ENCODE measurements around the gene MBTPS1. TPM values are rescaled to one million over a fixed set of nuclear protein-coding genes. Genes with fewer than 3 reads are reported as not detected.

MBTPS1 gene
- total and polyA plus RNA-seq, 2 donors from 2014 or later: 45.5 to 91.7 TPM

GRCh38 chr16:84086341-84086740 lies 30.4 kb downstream of the MBTPS1 start:
- intact Hi-C loops (cut with DNase I): no loop called here
- Histone ChIP-seq H3K4me1 (ENCODE audit: control insufficient read depth in 2 of 3, insufficient read depth in 2 of 3, low read depth in 1 of 3, low read length in 3 of 3) (no peaks in the 10 kb centered on the region), H3K9ac (ENCODE audit: low read length in 3 of 3) (no peak overlapping the region), H3K4me3 (ENCODE audit: low read length in 3 of 3) (no peak overlapping the region), H3K36me3 (ENCODE audit: control insufficient read depth in 2 of 3, insufficient read depth in 3 of 3, low read length in 3 of 3) (peaks cover 2 to 58% (median 54%) of the 10 kb centered on the region in 3 donors), H3K9me3 (ENCODE audit: control insufficient read depth in 2 of 3, insufficient read depth in 1 of 3, low read length in 3 of 3) (no peaks in the 10 kb centered on the region), H3K27ac (ENCODE audit: low read depth in 2 of 2, low read length in 2 of 2) (no peak overlapping the region), H3K27me3 (ENCODE audit: control insufficient read depth, insufficient read depth, low read length) (no peaks in the 10 kb centered on the region)
- DNase-seq (no peak), FAIRE-seq (no peak)
- TF ChIP-seq CTCF (IDR thresholded peaks at IDR 0.05; ENCODE audit: borderline replicate concordance, extremely low read depth, insufficient read depth): no peak

DNA sequence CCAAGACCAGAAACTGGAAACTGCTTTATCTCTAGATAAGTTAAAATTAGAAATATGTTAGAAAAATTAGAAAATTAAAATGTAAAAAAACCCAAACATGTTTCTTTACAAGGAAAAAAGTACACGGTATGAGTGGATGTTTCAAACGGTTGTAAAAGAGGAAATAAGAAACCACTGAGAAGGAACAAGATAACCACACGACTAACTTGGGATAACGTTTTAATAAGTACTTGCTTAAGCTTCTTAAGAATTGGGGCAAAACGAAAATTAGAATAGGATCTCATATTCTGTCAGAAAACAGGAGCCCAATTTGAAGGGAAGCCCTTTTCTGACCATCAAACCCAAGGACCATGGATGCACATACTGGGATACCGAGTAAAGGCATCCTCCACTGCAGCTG lies 31.0 kb downstream of the MBTPS1 start:
- intact Hi-C loops (cut with DNase I): no loop called here
- DNase-seq (no peak), FAIRE-seq (no peak)
- no peak for TF ChIP-seq CTCF (IDR thresholded peaks at IDR 0.05; ENCODE audit: borderline replicate concordance, extremely low read depth, insufficient read depth)
- H3K4me1 ChIP-seq (ENCODE audit: control insufficient read depth in 2 of 3, insufficient read depth in 2 of 3, low read depth in 1 of 3, low read length in 3 of 3): no peaks in the 10 kb centered on the region
- no peak overlapping the region for H3K9ac ChIP-seq (ENCODE audit: low read length in 3 of 3)
- no peak overlapping the region for H3K27ac ChIP-seq (ENCODE audit: low read depth in 2 of 2, low read length in 2 of 2)
- no peaks in the 10 kb centered on the region for H3K9me3 ChIP-seq (ENCODE audit: control insufficient read depth in 2 of 3, insufficient read depth in 1 of 3, low read length in 3 of 3)
- peaks cover 2 to 64% (median 60%) of the 10 kb centered on the region in 3 donors for H3K36me3 ChIP-seq (ENCODE audit: control insufficient read depth in 2 of 3, insufficient read depth in 3 of 3, low read length in 3 of 3)
- no peaks in the 10 kb centered on the region for H3K27me3 ChIP-seq (ENCODE audit: control insufficient read depth, insufficient read depth, low read length)
- H3K4me3 ChIP-seq (ENCODE audit: low read length in 3 of 3): no peak overlapping the region

DNA sequence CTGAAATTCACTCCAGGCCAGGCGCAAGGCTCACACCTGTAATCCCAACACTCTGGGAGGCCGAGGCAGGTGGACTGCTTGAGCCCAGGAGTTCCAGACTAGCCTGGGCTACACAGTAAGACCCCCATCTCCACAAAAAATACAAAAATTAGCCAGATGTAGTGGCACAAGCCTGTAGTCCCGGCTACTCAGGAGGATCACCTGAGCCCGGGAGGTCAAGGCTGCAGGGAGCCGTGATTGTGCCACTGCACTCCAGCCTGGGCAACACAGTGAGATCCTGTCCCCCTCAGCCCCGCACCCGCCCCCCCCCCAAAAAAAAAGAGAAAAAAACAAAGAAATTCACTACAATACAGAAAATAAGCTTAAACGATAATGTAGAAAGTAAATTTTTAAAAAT lies 31.5 kb downstream of the MBTPS1 start:
- no peak for DNase-seq
- no peak for TF ChIP-seq CTCF (IDR thresholded peaks at IDR 0.05; ENCODE audit: borderline replicate concordance, extremely low read depth, insufficient read depth)
- FAIRE-seq: no peak
- no peaks in the 10 kb centered on the region for H3K27me3 ChIP-seq (ENCODE audit: control insufficient read depth, insufficient read depth, low read length)
- H3K36me3 ChIP-seq (ENCODE audit: control insufficient read depth in 2 of 3, insufficient read depth in 3 of 3, low read length in 3 of 3): peaks cover 2 to 66% (median 64%) of the 10 kb centered on the region in 3 donors
- no peak overlapping the region for H3K9ac ChIP-seq (ENCODE audit: low read length in 3 of 3)
- intact Hi-C loops (cut with DNase I): no loop called here
- no peaks in the 10 kb centered on the region for H3K4me1 ChIP-seq (ENCODE audit: control insufficient read depth in 2 of 3, insufficient read depth in 2 of 3, low read depth in 1 of 3, low read length in 3 of 3)
- H3K9me3 ChIP-seq (ENCODE audit: control insufficient read depth in 2 of 3, insufficient read depth in 1 of 3, low read length in 3 of 3): no peaks in the 10 kb centered on the region
- no peak overlapping the region for H3K27ac ChIP-seq (ENCODE audit: low read depth in 2 of 2, low read length in 2 of 2)
- H3K4me3 ChIP-seq (ENCODE audit: low read length in 3 of 3): no peak overlapping the region

Measured in kidney (tissue), 14 donors.